Parathyroid adenoma (tissue), 2 donors: ENCODE data around the gene TMC2.

Experiments used
- H2AFZ ChIP-seq: fragments of 300-600 bp; sonication (generic); one replicate; pipeline ENCODE4 v1.7.0; 2017; ENCODE audit warnings: antibody characterized with exemption, mild to moderate bottlenecking
- H3K27ac ChIP-seq: fragments of 300-600 bp; sonication (generic); one replicate; pipeline ENCODE4 v1.7.0; 2017
- H3K27me3 ChIP-seq: fragments of 300-600 bp; sonication (generic); one replicate; pipeline ENCODE4 v1.7.0; 2017; ENCODE audit warnings: low read length; ENCODE audit not compliant: control insufficient read depth, insufficient read depth
- H3K36me3 ChIP-seq: fragments of 300-600 bp; sonication (generic); one replicate; pipeline ENCODE4 v1.7.0; 2017; ENCODE audit warnings: low read length; ENCODE audit not compliant: control insufficient read depth, insufficient read depth
- H3K4me1 ChIP-seq: fragments of 300-600 bp; sonication (generic); one replicate; pipeline ENCODE4 v1.7.0; 2017; ENCODE audit warnings: control low read depth
- H3K4me2 ChIP-seq: fragments of 300-600 bp; sonication (generic); one replicate; pipeline ENCODE4 v1.7.0; 2017; ENCODE audit warnings: low read length
- H3K4me3 ChIP-seq: fragments of 300-600 bp; sonication (generic); one replicate; pipeline ENCODE4 v1.7.0; 2017; ENCODE audit warnings: low read depth, low read length
- H3K79me2 ChIP-seq: fragments of 300-600 bp; sonication (generic); one replicate; pipeline ENCODE4 v1.7.0; 2017; ENCODE audit warnings: control low read depth
- H3K9ac ChIP-seq: fragments of 300-600 bp; sonication (generic); one replicate; pipeline ENCODE4 v1.7.0; 2017; ENCODE audit warnings: mild to moderate bottlenecking
- H3K9me3 ChIP-seq: fragments of 300-600 bp; sonication (generic); one replicate; pipeline ENCODE4 v1.7.0; 2017; ENCODE audit warnings: low read length; ENCODE audit not compliant: control insufficient read depth
- CTCF ChIP-seq: fragments of 300-600 bp; sonication (generic); IDR thresholded peaks from one replicate; pipeline ENCODE4 v1.7.0; 2017; ENCODE audit warnings: antibody characterized with exemption, mild to moderate bottlenecking
- donor health status: primary hyperparathyroidism.

The TMC2 gene

GRCh38 chr20:2541940-2542339 lies 5.6 kb downstream of the TMC2 start:
- Histone ChIP-seq H3K4me1 (no peaks in the 10 kb centered on the region), H2AFZ (no peak overlapping the region), H3K27me3 (no peaks in the 10 kb centered on the region), H3K36me3 (no peaks in the 10 kb centered on the region), H3K4me3 (no peak overlapping the region), H3K9ac (no peak overlapping the region), H3K9me3 (no peaks in the 10 kb centered on the region), H3K4me2 (no peak overlapping the region), H3K79me2 (no peaks in the 10 kb centered on the region), H3K27ac (no peak overlapping the region)
- no peak for TF ChIP-seq CTCF

- Histone ChIP-seq H3K4me2 (no peak overlapping the region), H3K9ac (no peak overlapping the region), H3K9me3 (no peaks in the 10 kb centered on the region), H3K4me1 (no peaks in the 10 kb centered on the region), H3K27me3 (no peaks in the 10 kb centered on the region), H3K4me3 (no peak overlapping the region), H3K79me2 (no peaks in the 10 kb centered on the region), H3K36me3 (no peaks in the 10 kb centered on the region), H2AFZ (no peak overlapping the region), H3K27ac (no peak overlapping the region)
- no peak for TF ChIP-seq CTCF
Observed at GRCh38 chr20:2542361-2542760, 6.0 kb downstream of the TMC2 start.

GRCh38 chr20:2544211-2544610 lies 7.8 kb downstream of the TMC2 start:
- no peaks in the 10 kb centered on the region for H3K79me2 ChIP-seq
- no peaks in the 10 kb centered on the region for H3K27me3 ChIP-seq
- no peak overlapping the region for H3K9ac ChIP-seq
- no peaks in the 10 kb centered on the region for H3K4me1 ChIP-seq
- H2AFZ ChIP-seq = no peak overlapping the region
- no peaks in the 10 kb centered on the region for H3K36me3 ChIP-seq
- no peak overlapping the region for H3K27ac ChIP-seq
- no peaks in the 10 kb centered on the region for H3K9me3 ChIP-seq
- no peak overlapping the region for H3K4me3 ChIP-seq
- no peak overlapping the region for H3K4me2 ChIP-seq
- no peak for TF ChIP-seq CTCF

GRCh38 chr20:2545594-2545993 lies 9.2 kb downstream of the TMC2 start:
- H3K36me3 ChIP-seq = no peaks in the 10 kb centered on the region
- no peak overlapping the region for H3K4me2 ChIP-seq
- no peak for TF ChIP-seq CTCF
- H3K9ac ChIP-seq = no peak overlapping the region
- H3K79me2 ChIP-seq = no peaks in the 10 kb centered on the region
- no peaks in the 10 kb centered on the region for H3K9me3 ChIP-seq
- no peak overlapping the region for H3K4me3 ChIP-seq
- no peak overlapping the region for H2AFZ ChIP-seq
- no peaks in the 10 kb centered on the region for H3K4me1 ChIP-seq
- H3K27me3 ChIP-seq = no peaks in the 10 kb centered on the region
- no peak overlapping the region for H3K27ac ChIP-seq

GRCh38 chr20:2557873-2558580 lies 21.7 kb downstream of the TMC2 start:
- no peak overlapping the region for H3K9ac ChIP-seq
- H3K4me1 ChIP-seq = no peaks in the 10 kb centered on the region
- no peaks in the 10 kb centered on the region for H3K79me2 ChIP-seq
- no peak for TF ChIP-seq CTCF
- no peak overlapping the region for H3K4me3 ChIP-seq
- H3K27me3 ChIP-seq = no peaks in the 10 kb centered on the region
- no peaks in the 10 kb centered on the region for H3K9me3 ChIP-seq
- H2AFZ ChIP-seq = peak overlapping the region; percentile 74
- H3K36me3 ChIP-seq = no peaks in the 10 kb centered on the region
- H3K4me2 ChIP-seq = peak overlapping the region; percentile 69
- no peak overlapping the region for H3K27ac ChIP-seq
